Osteoblast (primary cell): Measurements from ENCODE around the gene IFITM5. TPM values are rescaled to one million over a fixed set of nuclear protein-coding genes. Genes with fewer than 3 reads are reported as not detected.
"Not testable (repeated sequence)": the region's sequence is repeated elsewhere in the genome, so short reads cannot be mapped to it uniquely, and the experiment has no call there.

Experiments
- DNase-seq: peaks from one replicate; pipeline ENCODE4 v3.0.0; 2011; ENCODE audit warnings: low spot score, mixed read lengths; ENCODE audit not compliant: insufficient read length; ENCODE audit errors: missing footprints
- H2AFZ ChIP-seq: 2 replicates; pipeline ENCODE4 v1.6.0; 2011; ENCODE audit warnings: mild to moderate bottlenecking, low read length
- H3K27ac ChIP-seq: 2 replicates; pipeline ENCODE4 v1.5.1; 2011; ENCODE audit warnings: mild to moderate bottlenecking, low read depth, low read length, moderate library complexity
- H3K27me3 ChIP-seq: 2 replicates; pipeline ENCODE4 v1.6.0; 2012; ENCODE audit warnings: mild to moderate bottlenecking, control low read depth, inconsistent platforms, low read length, moderate library complexity; ENCODE audit not compliant: insufficient read depth
- H3K36me3 ChIP-seq: 2 replicates; pipeline ENCODE4 v1.5.1; 2011; ENCODE audit warnings: mild to moderate bottlenecking, low read length, control low read depth, moderate library complexity; ENCODE audit not compliant: insufficient read depth
- H3K4me1 ChIP-seq: 2 replicates; pipeline ENCODE4 v1.5.1; 2011; ENCODE audit warnings: mild to moderate bottlenecking, low read length, control low read depth, moderate library complexity; ENCODE audit not compliant: insufficient read depth
- H3K4me2 ChIP-seq: 2 replicates; pipeline ENCODE4 v1.6.0; 2011; ENCODE audit warnings: mild to moderate bottlenecking, low read length; ENCODE audit not compliant: insufficient read depth
- H3K4me3 ChIP-seq: fragments of 200-600 bp; sonication (generic); 3 replicates; pipeline ENCODE4 v1.5.1; 2012; ENCODE audit warnings: mild to moderate bottlenecking, low read length, inconsistent platforms; ENCODE audit not compliant: insufficient read depth
- H3K79me2 ChIP-seq: 2 replicates; pipeline ENCODE4 v1.6.0; 2012; ENCODE audit warnings: mild to moderate bottlenecking, low read length, control low read depth, inconsistent platforms; ENCODE audit not compliant: insufficient read depth
- H3K9me3 ChIP-seq: 2 replicates; pipeline ENCODE4 v1.5.1; 2011; ENCODE audit warnings: low read depth, low read length, control low read depth
- H4K20me1 ChIP-seq: 2 replicates; pipeline ENCODE4 v1.6.0; 2012; ENCODE audit warnings: mild to moderate bottlenecking, low read length, control low read depth; ENCODE audit not compliant: insufficient read depth
- CTCF ChIP-seq: IDR thresholded peaks from 2 replicates; pipeline ENCODE4 v1.5.1; 2011; ENCODE audit warnings: mild to moderate bottlenecking, low read depth, low read length, moderate library complexity; ENCODE audit errors: extremely low read depth
- total RNA-seq: library from RNA; depleted of rRNA; stranded (reverse); fragments of >200 nt; gene quantifications from 2 replicates; pipeline ENCODE4 v1.2.3, GENCODE V29; 2012

IFITM5 gene
- total RNA-seq, 1 donor = not detected

GRCh38 chr11:331358-332060 is 32.2 kb upstream of the IFITM5 start:
- no peak for DNase-seq
- H2AFZ ChIP-seq = no peak overlapping the region

GRCh38 chr11:330694-331357 is 31.5 kb upstream of the IFITM5 start:
- Histone ChIP-seq H3K4me2 (no peak overlapping the region), H3K4me3 (no peak overlapping the region), H3K9me3 (no peaks in the 10 kb centered on the region), H3K79me2 (no peaks in the 10 kb centered on the region), H3K27me3 (no peaks in the 10 kb centered on the region), H2AFZ (no peak overlapping the region), H3K27ac (no peak overlapping the region), H4K20me1 (no peaks in the 10 kb centered on the region), H3K4me1 (peaks cover 8% of the 10 kb centered on the region), H3K36me3 (no peaks in the 10 kb centered on the region)
- DNase-seq = peak; percentile 45
- no peak for TF ChIP-seq CTCF

More at GRCh38 chr11:331358-332060, 32.2 kb upstream of the IFITM5 start:
- Histone ChIP-seq H3K27ac (no peak overlapping the region), H3K27me3 (no peaks in the 10 kb centered on the region), H3K79me2 (no peaks in the 10 kb centered on the region), H4K20me1 (no peaks in the 10 kb centered on the region), H3K4me2 (no peak overlapping the region), H3K4me3 (no peak overlapping the region), H3K4me1 (peaks cover 8% of the 10 kb centered on the region), H3K9me3 (no peaks in the 10 kb centered on the region), H3K36me3 (no peaks in the 10 kb centered on the region)
- TF ChIP-seq CTCF = no peak

- H3K27ac ChIP-seq = no peak overlapping the region
- no peak overlapping the region for H3K4me2 ChIP-seq
- no peak overlapping the region for H3K4me3 ChIP-seq
- H2AFZ ChIP-seq = no peak overlapping the region
- H4K20me1 ChIP-seq = no peaks in the 10 kb centered on the region
- no peaks in the 10 kb centered on the region for H3K36me3 ChIP-seq
- no peaks in the 10 kb centered on the region for H3K79me2 ChIP-seq
- no peak for TF ChIP-seq CTCF
- no peaks in the 10 kb centered on the region for H3K9me3 ChIP-seq
- peaks cover 8% of the 10 kb centered on the region for H3K4me1 ChIP-seq
- peak; percentile 62 for DNase-seq
- H3K27me3 ChIP-seq = no peaks in the 10 kb centered on the region
These were observed 31.0 kb upstream of the IFITM5 start for GRCh38 chr11:330307-330693.

GRCh38 chr11:329886-330253 is 30.5 kb upstream of the IFITM5 start:
- no peak overlapping the region for H2AFZ ChIP-seq
- H3K4me1 ChIP-seq = peaks cover 10% of the 10 kb centered on the region
- no peak overlapping the region for H3K27ac ChIP-seq
- no peaks in the 10 kb centered on the region for H3K79me2 ChIP-seq
- no peak overlapping the region for H3K4me2 ChIP-seq
- H4K20me1 ChIP-seq = no peaks in the 10 kb centered on the region
- TF ChIP-seq CTCF = no peak
- H3K9me3 ChIP-seq = no peaks in the 10 kb centered on the region
- no peaks in the 10 kb centered on the region for H3K27me3 ChIP-seq
- H3K4me3 ChIP-seq = no peak overlapping the region
- no peaks in the 10 kb centered on the region for H3K36me3 ChIP-seq
- no peak for DNase-seq

- H3K9me3 ChIP-seq, H3K36me3 ChIP-seq, H3K4me2 ChIP-seq, H4K20me1 ChIP-seq, H3K79me2 ChIP-seq, H3K4me3 ChIP-seq, DNase-seq, H3K27me3 ChIP-seq, H2AFZ ChIP-seq, H3K27ac ChIP-seq: not testable (repeated sequence)
- H3K4me1 ChIP-seq = peaks cover 14% of the 10 kb centered on the region
These were observed 29.3 kb upstream of the IFITM5 start for GRCh38 chr11:328516-329100.
